ENCODE data around the gene UPB1. TPM values are rescaled to one million over a fixed set of nuclear protein-coding genes. Genes with fewer than 3 reads are reported as not detected.

UPB1 gene
- total and polyA plus RNA-seq, 4 donors = 7.1 to 115 (median 58.8) TPM

DNA sequence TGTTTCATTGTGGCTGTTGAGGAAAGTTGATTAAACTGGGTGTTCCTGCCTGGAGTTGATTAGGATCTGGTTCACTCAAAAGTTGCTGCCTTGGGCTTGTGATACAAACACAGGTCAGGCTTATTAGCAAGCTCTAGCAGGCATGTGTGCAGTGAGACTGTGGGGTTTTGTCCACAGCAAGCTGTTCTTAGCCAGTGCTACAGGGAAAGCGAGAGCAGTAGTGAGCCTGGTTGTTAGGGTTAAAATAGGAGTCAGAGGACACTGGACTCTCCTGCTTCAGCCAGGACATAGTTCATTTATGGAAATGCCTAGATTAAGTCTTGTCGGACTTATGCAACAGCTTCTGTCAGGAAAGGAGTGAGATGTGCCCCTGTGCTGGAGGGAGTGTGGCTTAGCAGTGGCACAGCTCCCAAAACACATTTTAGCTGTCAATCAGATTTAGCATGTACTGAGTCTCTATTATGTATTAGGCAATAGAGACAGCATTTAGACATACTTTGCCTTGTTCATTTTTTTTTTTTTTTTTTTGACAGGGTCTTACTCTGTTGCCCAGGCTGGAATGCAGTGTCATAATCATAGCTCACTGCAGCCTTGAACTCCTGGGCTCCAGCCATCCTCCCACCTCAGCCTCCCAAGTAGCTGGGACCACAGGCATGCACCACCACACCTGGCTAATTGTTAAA, 69.4 kb downstream of the UPB1 start:
- WGBS = 28% methylated on average over 2 of the region's 2 CpGs
- TF ChIP-seq, protein P1, sequence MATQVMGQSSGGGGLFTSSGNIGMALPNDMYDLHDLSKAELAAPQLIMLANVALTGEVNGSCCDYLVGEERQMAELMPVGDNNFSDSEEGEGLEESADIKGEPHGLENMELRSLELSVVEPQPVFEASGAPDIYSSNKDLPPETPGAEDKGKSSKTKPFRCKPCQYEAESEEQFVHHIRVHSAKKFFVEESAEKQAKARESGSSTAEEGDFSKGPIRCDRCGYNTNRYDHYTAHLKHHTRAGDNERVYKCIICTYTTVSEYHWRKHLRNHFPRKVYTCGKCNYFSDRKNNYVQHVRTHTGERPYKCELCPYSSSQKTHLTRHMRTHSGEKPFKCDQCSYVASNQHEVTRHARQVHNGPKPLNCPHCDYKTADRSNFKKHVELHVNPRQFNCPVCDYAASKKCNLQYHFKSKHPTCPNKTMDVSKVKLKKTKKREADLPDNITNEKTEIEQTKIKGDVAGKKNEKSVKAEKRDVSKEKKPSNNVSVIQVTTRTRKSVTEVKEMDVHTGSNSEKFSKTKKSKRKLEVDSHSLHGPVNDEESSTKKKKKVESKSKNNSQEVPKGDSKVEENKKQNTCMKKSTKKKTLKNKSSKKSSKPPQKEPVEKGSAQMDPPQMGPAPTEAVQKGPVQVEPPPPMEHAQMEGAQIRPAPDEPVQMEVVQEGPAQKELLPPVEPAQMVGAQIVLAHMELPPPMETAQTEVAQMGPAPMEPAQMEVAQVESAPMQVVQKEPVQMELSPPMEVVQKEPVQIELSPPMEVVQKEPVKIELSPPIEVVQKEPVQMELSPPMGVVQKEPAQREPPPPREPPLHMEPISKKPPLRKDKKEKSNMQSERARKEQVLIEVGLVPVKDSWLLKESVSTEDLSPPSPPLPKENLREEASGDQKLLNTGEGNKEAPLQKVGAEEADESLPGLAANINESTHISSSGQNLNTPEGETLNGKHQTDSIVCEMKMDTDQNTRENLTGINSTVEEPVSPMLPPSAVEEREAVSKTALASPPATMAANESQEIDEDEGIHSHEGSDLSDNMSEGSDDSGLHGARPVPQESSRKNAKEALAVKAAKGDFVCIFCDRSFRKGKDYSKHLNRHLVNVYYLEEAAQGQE (IDR thresholded peaks at IDR 0.05) = no peak
- TF ChIP-seq, protein P2, sequence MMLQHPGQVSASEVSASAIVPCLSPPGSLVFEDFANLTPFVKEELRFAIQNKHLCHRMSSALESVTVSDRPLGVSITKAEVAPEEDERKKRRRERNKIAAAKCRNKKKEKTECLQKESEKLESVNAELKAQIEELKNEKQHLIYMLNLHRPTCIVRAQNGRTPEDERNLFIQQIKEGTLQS (IDR thresholded peaks at IDR 0.05) = no peak
- TF ChIP-seq EGR1 (IDR thresholded peaks at IDR 0.05; ENCODE audit: low read depth in 2 of 2) = no peak
- no peak for TF ChIP-seq NR2F2 (IDR thresholded peaks at IDR 0.05)
- TF ChIP-seq RXRA (IDR thresholded peaks at IDR 0.05) = peak; percentile 62 to 80
- no peak for TF ChIP-seq FOXA1 (IDR thresholded peaks at IDR 0.05)
- TF ChIP-seq YY1 (IDR thresholded peaks at IDR 0.05) = peak; percentile 57
- TF ChIP-seq, protein P3, sequence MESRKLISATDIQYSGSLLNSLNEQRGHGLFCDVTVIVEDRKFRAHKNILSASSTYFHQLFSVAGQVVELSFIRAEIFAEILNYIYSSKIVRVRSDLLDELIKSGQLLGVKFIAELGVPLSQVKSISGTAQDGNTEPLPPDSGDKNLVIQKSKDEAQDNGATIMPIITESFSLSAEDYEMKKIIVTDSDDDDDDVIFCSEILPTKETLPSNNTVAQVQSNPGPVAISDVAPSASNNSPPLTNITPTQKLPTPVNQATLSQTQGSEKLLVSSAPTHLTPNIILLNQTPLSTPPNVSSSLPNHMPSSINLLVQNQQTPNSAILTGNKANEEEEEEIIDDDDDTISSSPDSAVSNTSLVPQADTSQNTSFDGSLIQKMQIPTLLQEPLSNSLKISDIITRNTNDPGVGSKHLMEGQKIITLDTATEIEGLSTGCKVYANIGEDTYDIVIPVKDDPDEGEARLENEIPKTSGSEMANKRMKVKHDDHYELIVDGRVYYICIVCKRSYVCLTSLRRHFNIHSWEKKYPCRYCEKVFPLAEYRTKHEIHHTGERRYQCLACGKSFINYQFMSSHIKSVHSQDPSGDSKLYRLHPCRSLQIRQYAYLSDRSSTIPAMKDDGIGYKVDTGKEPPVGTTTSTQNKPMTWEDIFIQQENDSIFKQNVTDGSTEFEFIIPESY (IDR thresholded peaks at IDR 0.05) = peak; percentile 57
- peak; percentile 16 for TF ChIP-seq HNF4G (IDR thresholded peaks at IDR 0.05)
- TF ChIP-seq GABPA (IDR thresholded peaks at IDR 0.05 in 1 of 2, conservative IDR thresholded peaks at IDR 0.05 in 1 of 2) = peak in 1 of 2 donors; percentile 45
- TF ChIP-seq TAF1 (conservative IDR thresholded peaks at IDR 0.05) = no peak
- peak; percentile 64 for TF ChIP-seq SP1 (IDR thresholded peaks at IDR 0.05)
- TF ChIP-seq, protein P4, sequence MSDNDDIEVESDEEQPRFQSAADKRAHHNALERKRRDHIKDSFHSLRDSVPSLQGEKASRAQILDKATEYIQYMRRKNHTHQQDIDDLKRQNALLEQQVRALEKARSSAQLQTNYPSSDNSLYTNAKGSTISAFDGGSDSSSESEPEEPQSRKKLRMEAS (IDR thresholded peaks at IDR 0.05) = peak; percentile 49
- TF ChIP-seq, protein P5, sequence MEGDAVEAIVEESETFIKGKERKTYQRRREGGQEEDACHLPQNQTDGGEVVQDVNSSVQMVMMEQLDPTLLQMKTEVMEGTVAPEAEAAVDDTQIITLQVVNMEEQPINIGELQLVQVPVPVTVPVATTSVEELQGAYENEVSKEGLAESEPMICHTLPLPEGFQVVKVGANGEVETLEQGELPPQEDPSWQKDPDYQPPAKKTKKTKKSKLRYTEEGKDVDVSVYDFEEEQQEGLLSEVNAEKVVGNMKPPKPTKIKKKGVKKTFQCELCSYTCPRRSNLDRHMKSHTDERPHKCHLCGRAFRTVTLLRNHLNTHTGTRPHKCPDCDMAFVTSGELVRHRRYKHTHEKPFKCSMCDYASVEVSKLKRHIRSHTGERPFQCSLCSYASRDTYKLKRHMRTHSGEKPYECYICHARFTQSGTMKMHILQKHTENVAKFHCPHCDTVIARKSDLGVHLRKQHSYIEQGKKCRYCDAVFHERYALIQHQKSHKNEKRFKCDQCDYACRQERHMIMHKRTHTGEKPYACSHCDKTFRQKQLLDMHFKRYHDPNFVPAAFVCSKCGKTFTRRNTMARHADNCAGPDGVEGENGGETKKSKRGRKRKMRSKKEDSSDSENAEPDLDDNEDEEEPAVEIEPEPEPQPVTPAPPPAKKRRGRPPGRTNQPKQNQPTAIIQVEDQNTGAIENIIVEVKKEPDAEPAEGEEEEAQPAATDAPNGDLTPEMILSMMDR (IDR thresholded peaks at IDR 0.05; ENCODE audit: low read depth, low read length, missing input control) = no peak
- peak; percentile 83 to 89 for TF ChIP-seq HNF4A (conservative IDR thresholded peaks at IDR 0.05)
- TF ChIP-seq FOXA2 (IDR thresholded peaks at IDR 0.05) = no peak
- TF ChIP-seq JUND (IDR thresholded peaks at IDR 0.05) = peak in 1 of 2 donors; percentile 61
- peak; percentile 32 to 34 for TF ChIP-seq RAD21 (IDR thresholded peaks at IDR 0.05)
- H3K4me1 ChIP-seq (ENCODE audit: control insufficient read depth in 4 of 4, insufficient read depth in 4 of 4, low read length in 3 of 4) = peaks cover 0 to 51% (median 34%) of the 10 kb centered on the region in 4 donors
- H3K9ac ChIP-seq (ENCODE audit: low read depth in 1 of 2, low read length in 2 of 2) = no peak overlapping the region
- peak overlapping the region; percentile 66 to 72 for H3K27ac ChIP-seq (ENCODE audit: low read depth in 1 of 2, low read length in 2 of 2)
- peaks cover 6 to 24% (median 14%) of the 10 kb centered on the region in 4 donors for H3K36me3 ChIP-seq (ENCODE audit: control insufficient read depth in 4 of 4, insufficient read depth in 3 of 4, low read depth in 1 of 4, low read length in 3 of 4)
- no peaks in the 10 kb centered on the region for H3K27me3 ChIP-seq (ENCODE audit: control insufficient read depth in 4 of 4, insufficient read depth in 4 of 4, low read length in 3 of 4)
- DNase-seq (ENCODE audit: low spot score) = no peak
- H3K9me3 ChIP-seq (ENCODE audit: control insufficient read depth in 4 of 4, low read length in 3 of 4) = no peaks in the 10 kb centered on the region
- H3K4me3 ChIP-seq (ENCODE audit: low read depth in 1 of 3, low read length in 3 of 3) = no peak overlapping the region

All from liver (tissue), 9 donors.